SW 1271 (cell line): ENCODE results near the gene SLC39A11.

ENCODE experiments used
- DNase-seq, 2 experiments: peaks; one replicate each; lab custom pipeline; 2025; lab: John Stamatoyannopoulos, UW

The SLC39A11 gene

DNA sequence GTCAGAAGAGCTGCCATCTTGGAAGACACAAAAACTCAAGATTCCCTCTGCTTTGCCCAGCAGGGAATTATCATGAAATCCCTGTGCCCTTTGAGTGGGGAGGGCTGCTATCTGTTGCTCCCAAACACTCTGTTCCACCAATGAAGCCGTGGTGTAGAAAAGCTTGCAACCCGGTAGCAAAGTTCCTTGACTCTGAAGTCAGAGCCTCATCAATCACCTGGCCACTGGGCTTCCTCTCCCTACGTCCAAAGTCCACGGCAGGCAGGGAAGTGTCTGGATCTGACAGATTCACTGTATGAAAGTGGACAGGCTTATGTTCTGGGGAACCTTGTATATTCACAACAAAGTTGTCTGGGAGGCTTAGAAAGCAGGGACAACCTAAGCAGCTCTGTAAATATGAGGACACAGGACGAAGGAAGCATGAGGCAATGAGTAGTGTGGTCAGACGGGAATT, 343.3 kb downstream of the SLC39A11 start:
- no peak for DNase-seq

DNA sequence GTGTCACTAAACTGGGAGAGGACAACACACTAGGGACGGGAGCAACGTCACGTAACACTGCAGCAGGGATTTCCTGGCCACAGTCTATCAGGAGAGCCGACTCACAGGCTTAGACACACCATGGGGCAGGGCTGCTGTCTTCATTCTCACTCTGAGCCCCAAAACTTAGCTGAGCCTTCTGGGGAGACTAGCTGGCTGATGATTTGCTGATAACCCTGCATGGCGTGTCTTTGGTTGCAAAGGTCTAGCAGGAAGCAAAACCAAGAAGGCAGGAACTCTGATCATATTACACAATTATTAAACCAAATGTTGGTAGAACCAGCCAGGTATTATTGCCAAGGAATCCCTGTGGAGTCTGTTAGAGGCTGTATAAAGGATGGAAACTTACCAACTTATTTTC, 345.0 kb downstream of the SLC39A11 start:
- DNase-seq, result no peak

DNA sequence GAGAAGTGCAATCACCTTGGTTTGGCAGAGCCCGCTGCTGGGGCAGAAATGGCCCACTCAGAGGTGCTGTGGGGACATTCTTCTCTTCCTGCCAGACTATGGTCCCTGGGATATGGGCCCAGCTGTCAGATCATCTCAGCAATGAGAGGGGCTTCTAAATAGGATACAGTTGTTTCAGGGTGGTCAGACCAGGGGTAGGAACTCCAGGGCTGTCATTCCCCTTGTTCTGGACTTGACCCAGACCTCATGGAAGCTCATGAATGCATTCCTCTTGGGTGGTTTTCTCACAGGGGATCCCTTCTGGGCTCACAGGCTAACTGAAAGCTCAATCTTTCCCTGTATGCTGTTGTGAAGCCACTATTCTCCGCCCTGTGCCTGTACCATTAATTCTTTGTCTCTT, 347.2 kb downstream of the SLC39A11 start:
- DNase-seq, result no peak

DNA sequence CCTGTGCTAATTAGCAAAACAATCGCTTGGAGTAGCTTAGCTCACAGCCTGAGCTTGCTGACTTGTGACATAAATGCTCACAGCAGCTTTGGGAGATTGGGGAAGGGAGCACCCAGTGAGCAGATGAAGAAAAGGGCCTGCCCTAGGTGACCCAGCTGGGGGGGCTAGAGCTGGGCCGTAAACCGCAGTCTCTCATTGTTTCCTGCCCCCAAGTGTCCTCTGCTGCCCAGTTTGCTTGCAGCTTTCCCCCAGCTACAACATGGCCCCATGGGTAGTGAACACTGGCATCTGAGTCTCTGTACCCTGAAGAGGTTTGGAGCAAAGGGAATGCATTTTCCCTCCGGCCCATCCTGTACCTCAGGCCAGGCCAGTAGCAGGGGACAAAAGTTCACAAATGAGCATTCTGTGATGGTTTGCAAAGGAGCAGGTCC, 349.4 kb downstream of the SLC39A11 start:
- no peak for DNase-seq

- no peak for DNase-seq
Measured at GRCh38 chr17:72737151-72737690, 355.3 kb downstream of the SLC39A11 start.

GRCh38 chr17:72735592-72735991, 356.9 kb downstream of the SLC39A11 start:
- no peak for DNase-seq

- no peak for DNase-seq
Measured at GRCh38 chr17:72735048-72735447, 357.4 kb downstream of the SLC39A11 start.

DNA sequence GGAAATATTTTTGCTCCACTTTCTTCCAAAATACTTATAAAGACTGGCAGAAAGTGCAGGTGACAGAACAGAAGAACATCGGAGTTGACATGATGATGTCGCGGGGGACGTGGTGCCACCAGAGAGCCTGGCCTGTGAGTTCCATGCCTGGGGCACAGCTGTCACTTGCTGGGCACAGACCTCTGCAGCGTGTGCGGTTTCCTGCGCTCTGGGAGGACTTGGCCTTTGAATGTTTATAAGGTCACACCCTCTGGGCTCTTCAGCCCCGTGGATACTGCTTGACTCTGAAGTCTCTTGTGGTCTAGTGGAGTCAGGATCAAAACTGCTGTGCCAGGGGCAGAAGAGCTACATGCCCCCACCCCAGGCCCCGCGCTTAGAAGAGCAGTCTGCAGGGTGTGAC, 357.9 kb downstream of the SLC39A11 start:
- no peak for DNase-seq

DNA sequence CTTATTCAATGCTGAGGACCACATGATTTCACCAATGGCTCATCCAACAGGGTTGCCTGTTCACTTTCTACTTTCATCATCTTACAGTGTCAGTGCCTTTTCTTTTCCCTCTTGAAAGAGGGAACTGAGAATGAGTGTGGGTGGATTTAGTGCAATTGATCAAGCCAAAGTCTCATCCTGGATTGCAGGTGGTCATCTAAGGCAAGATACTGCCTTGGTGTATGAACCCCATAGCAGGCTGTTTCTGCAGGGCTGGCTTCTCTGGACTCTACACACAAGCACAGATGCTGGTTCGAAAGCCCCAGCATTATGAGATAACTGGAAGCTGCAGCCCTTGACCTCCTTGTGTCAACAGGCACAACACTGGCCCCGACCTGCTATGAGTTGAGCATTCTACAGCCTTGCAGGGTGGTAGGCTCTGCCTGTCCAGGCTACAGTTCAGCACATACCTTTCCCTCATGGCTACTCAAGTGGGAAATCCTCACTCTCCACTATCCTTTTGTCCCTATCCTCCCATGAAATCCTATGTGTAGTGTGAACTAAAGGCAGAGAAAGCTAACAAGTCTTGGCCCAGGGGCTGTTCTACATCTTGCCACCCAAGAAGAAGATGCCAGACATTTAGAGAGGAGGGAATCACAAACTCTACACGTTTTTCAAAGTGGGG, 358.7 kb downstream of the SLC39A11 start:
- DNase-seq, result no peak

DNA sequence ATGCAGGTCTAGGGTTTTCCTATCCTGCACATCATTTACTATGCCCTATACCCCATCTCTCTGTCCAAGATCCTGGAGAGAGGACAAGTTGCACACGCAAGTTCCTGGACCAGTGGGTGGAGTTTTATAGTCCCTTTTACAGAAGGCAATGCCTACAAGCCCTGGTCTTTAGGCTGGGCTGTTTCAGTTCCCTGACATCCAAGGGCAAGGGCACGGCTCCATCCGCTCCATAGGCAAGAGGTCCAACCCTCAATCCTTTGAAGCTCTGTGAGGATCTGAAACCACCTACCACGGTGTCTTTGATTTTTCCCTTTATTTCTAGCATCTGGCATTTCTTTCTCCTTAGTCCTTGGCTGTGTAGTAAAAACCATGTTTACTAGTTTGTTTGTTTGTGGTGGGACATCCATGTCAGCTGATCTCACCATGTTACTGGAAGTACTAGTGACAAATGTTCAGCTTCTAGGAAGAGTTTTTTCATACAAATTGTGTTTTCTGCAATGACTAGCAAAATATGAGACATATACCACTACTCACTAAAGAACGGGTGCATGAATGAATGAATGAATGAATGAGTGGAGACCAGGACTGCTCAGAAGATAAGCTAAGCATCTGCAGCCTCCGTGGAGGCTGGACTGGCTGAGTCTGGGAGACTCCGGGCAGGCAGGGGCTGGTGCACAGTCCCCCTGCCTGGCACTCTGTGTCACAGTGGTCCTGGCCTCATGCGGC, 359.4 kb downstream of the SLC39A11 start:
- no peak for DNase-seq

DNA sequence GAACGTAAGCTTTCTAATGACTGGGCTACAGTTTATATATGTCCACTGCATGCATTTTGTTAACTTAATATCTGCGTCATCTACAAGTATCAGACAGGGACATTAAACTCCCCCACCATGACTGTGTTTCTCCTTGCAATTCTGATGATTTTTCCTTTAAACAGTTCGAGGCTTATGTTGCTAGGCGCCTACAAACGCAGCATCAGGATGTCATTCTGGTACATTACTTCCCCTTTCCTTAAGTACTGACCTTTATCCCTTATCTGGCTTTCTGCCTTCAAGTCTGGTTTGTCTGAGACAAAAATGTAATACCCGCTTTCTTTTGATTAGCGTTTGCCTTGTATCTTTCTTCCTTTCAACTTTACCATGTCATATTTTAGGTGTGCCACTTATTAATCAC, 362.4 kb downstream of the SLC39A11 start:
- no peak for DNase-seq

GRCh38 chr17:72726936-72727335, 365.6 kb downstream of the SLC39A11 start:
- no peak for DNase-seq

- DNase-seq, result peak in 1 of 2 experiments; percentile 62
Measured at GRCh38 chr17:72725433-72726068, 366.9 kb downstream of the SLC39A11 start.

- no peak for DNase-seq
Measured at GRCh38 chr17:72724267-72724666, 368.2 kb downstream of the SLC39A11 start.

DNA sequence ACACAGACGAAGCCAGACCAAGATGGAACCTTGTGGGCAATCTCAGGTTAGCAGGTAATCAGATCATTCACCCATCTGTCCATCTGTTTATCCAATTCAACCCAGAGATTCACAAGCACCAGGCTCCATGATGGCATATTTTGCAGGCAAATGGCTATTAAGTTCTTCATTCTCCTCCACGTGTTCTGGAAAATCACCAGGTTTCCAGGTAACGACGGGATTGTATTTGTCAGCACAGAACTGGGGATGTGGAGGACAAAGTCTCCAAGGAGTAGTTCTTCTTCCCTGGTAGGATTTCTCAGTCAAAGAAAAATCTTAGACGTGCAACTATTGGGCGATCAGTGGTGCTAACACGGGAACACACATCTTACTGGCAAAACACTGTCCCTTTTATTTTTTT, 368.8 kb downstream of the SLC39A11 start:
- no peak for DNase-seq

DNA sequence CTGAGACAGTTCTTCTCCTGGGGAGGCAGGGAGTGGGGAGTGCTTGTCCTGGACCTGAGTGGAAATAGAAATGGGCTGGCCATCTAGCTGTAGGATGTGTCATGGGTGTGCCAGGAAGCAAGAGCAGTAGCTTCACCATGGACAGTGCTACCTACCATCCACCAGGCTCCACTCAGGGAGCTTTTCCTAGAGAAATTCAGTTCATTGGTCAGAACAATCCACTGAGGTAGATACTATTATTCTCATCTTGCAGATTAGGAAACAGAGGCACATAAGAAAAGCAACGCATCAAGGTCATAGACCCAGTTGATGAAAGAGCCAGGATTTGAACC, 372.0 kb downstream of the SLC39A11 start:
- DNase-seq, result no peak

GRCh38 chr17:72719578-72720493, 372.7 kb downstream of the SLC39A11 start:
- DNase-seq, result no peak

GRCh38 chr17:72719206-72719577, 373.3 kb downstream of the SLC39A11 start:
- DNase-seq, result no peak

DNA sequence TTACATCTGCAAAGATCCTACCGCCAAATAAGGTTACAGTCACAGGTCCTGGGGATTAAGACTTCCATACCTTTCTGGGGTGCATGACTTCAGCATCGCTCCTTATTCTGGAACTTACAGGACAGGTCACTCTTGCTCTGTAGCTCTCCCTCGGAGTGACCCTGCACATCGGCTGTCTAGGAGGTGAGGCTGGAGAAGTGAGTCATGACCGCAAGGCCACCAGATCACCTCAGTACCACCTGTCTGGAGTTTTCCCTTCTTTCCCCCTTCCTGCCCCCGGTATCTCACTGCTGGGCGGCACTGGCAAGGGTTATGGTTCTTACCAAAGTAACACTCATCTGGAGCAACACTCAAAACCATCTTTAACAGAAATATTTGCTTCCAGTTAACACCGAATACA, 374.8 kb downstream of the SLC39A11 start:
- no peak for DNase-seq

- no peak for DNase-seq
Measured at GRCh38 chr17:72717276-72717675, 375.2 kb downstream of the SLC39A11 start.

DNA sequence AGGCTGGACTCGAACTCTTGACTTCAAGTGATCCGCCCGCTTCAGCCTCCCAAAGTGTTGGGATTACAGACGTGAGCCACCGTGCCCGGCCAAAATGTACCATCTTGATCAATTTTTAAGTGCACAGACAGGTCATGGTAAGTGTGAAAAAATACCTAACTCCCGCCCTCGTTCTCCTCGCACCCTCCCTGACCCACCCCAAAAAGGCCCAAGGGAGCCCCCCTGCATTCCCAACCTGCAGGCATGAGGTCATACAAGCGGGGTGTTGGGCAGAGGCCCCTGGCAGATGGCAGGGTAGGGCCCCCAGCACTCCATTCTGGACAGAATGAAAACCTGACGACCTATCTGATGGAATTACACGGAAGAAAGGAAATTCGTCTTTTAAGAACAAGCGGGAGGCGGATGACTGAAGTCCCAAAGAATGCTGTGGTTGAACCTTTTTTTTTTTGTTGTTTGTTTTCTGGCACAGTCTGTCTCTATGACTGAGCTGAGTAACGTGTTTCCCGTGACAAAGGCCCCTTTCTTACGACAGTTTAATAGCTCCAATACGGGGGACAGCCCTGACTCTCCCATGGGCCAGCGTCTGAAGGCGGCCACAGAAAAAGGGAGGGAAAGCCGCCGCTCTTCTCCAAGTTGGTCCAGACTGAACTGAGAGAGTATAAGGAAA, 376.4 kb downstream of the SLC39A11 start:
- DNase-seq, result peak; percentile 82 to 96
